Activated CD8-positive, alpha-beta T cell treated with anti-CD3 and anti-CD28 coated beads, Interleukin-2, amount 10 ng/mL, durations not matched to agents 7 days and 5 days (primary cell): ENCODE measurements around the gene GPC5. TPM values are rescaled to one million over a fixed set of nuclear protein-coding genes. Genes with fewer than 3 reads are reported as not detected.
A peak's percentile ranks its signal among the peaks of the same experiment; 100 is the strongest.
"Not testable (repeated sequence)": the region's sequence is repeated elsewhere in the genome, so short reads cannot be mapped to it uniquely, and the experiment has no call there.

Source experiments
- ATAC-seq: fragments of 150-1000 bp; cut with Tn5 transposase; one replicate; pipeline ENCODE4 v1.10.0; 2021; ENCODE audit warnings: moderate library complexity
- CTCF ChIA-PET: fragments of 350-600 bp; sonication (Branson Sonifier 250); formaldehyde crosslinking; loops from one replicate; lab custom pipeline; 2021; ENCODE audit warnings: antibody characterized with exemption; lab: Charles Lee
- POLR2A ChIA-PET: fragments of 350-600 bp; sonication (Branson Sonifier 250); formaldehyde crosslinking; loops from one replicate; lab custom pipeline; 2021; ENCODE audit warnings: antibody characterized with exemption; lab: Charles Lee
- DNase-seq: peaks from one replicate; pipeline ENCODE4 v3.0.0-alpha.2; 2020
- H3K27ac Mint-ChIP-seq: one replicate; pipeline ENCODE4 v1.8.0; 2021; ENCODE audit warnings: mild to moderate bottlenecking, mixed read lengths
- H3K27me3 Mint-ChIP-seq: one replicate; pipeline ENCODE4 v1.8.0; 2021; ENCODE audit warnings: low read depth, mixed read lengths
- H3K36me3 Mint-ChIP-seq: one replicate; pipeline ENCODE4 v1.8.0; 2021; ENCODE audit warnings: low read depth, mixed read lengths
- H3K4me1 Mint-ChIP-seq: one replicate; pipeline ENCODE4 v1.8.0; 2021; ENCODE audit warnings: low read depth, mixed read lengths
- H3K4me3 Mint-ChIP-seq: one replicate; pipeline ENCODE4 v1.8.0; 2021; ENCODE audit warnings: mild to moderate bottlenecking, mixed read lengths
- H3K9me3 Mint-ChIP-seq: one replicate; pipeline ENCODE4 v1.8.0; 2022; ENCODE audit warnings: mixed read lengths; ENCODE audit not compliant: insufficient read depth
- total RNA-seq, 2 experiments: library from RNA; stranded (reverse); gene quantifications; one replicate each; pipeline ENCODE4 v1.2.3, GENCODE V29; 2021

Gene GPC5
- total RNA-seq, 2 experiments from 2014 or later: not detected

DNA sequence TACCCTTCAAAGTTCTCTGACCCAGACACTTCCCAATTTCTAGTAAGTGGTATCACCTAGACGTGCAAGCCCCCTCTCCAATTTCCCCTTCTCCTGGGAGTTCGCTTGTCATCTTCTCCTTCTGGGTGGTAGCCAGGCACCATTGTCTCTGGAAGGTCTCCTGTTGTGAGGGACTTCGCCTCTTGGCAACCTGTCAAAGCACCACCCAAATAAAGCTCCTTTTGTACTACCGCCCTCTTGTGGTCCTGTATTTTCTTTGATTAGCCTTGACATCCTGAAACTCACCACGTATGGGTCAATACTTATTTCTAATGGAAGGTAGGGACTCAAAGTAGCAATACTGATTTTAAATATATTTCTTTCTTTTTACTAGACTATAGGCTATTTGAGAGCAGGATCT, 8.2 kb downstream of the GPC5 start:
- Mint-ChIP-seq H3K9me3 (no peaks in the 10 kb centered on the region), H3K36me3 (no peaks in the 10 kb centered on the region), H3K27me3 (peaks cover 43% of the 10 kb centered on the region), H3K27ac (no peak overlapping the region), H3K4me1 (no peaks in the 10 kb centered on the region), H3K4me3 (no peak overlapping the region)
- CTCF ChIA-PET: interaction anchor here (0.8 to 3.6 kb wide), 11 partner anchors 10 to 94 kb away, joined by 3 to 24 read pairs (median 4); no protein-coding TSS in a partner anchor
- DNase-seq: peak; percentile 60
- peak; percentile 67 for ATAC-seq
- POLR2A ChIA-PET: no interaction called here

DNA sequence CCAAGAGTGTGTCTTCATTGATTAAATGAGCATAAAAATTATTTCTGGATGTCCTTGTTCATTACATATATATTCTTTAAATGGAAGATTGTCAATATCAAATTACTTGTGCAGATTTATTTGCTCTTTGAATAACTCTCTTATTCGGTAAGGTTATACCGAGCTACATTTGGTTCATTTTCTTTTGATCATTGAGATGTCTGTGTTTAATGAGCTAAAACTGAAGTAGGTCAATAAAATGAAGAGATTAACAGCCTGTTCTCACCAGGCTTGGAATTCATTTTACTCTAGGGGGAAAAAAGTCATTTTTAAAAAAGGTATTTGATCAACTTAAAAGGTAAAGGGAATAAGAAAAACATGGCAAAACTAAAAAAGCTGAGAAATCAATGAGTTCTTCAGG, 10.6 kb downstream of the GPC5 start:
- Mint-ChIP-seq H3K4me3 (no peak overlapping the region), H3K36me3 (no peaks in the 10 kb centered on the region), H3K9me3 (no peaks in the 10 kb centered on the region), H3K4me1 (no peaks in the 10 kb centered on the region), H3K27me3 (peaks cover 27% of the 10 kb centered on the region), H3K27ac (no peak overlapping the region)
- POLR2A ChIA-PET: no interaction called here
- no peak for DNase-seq
- no peak for ATAC-seq
- CTCF ChIA-PET: interaction anchor here (0.9 to 3.6 kb wide), 3 partner anchors 34 to 97 kb away, joined by 5 to 24 read pairs (median 5); no protein-coding TSS in a partner anchor

DNA sequence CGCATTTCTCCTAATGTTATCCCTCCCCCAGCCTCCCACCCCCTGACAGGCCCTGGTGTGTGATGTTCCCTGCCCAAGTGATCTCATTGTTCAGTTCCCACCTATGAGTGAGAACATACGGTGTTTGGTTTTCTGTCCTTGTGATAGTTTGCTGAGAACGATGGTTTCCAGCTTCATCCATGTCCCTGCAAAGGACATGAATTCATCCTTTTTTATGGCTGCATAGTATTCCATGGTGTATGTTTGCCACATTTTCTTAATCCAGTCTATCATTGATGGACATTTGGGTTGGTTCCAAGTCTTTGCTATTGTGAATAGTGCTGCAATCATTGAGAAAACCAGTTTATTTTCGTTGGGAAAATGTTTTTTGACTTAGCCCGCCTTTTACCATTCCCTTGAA, 18.2 kb downstream of the GPC5 start:
- POLR2A ChIA-PET, H3K9me3 Mint-ChIP-seq, H3K4me1 Mint-ChIP-seq, DNase-seq, H3K4me3 Mint-ChIP-seq, ATAC-seq, H3K36me3 Mint-ChIP-seq, H3K27ac Mint-ChIP-seq: not testable (repeated sequence)
- CTCF ChIA-PET: interaction anchor here (1.2 kb wide), 1 partner anchor 10 kb away, joined by 3 read pairs; no protein-coding TSS in a partner anchor
- H3K27me3 Mint-ChIP-seq: peaks cover 12% of the 10 kb centered on the region

DNA sequence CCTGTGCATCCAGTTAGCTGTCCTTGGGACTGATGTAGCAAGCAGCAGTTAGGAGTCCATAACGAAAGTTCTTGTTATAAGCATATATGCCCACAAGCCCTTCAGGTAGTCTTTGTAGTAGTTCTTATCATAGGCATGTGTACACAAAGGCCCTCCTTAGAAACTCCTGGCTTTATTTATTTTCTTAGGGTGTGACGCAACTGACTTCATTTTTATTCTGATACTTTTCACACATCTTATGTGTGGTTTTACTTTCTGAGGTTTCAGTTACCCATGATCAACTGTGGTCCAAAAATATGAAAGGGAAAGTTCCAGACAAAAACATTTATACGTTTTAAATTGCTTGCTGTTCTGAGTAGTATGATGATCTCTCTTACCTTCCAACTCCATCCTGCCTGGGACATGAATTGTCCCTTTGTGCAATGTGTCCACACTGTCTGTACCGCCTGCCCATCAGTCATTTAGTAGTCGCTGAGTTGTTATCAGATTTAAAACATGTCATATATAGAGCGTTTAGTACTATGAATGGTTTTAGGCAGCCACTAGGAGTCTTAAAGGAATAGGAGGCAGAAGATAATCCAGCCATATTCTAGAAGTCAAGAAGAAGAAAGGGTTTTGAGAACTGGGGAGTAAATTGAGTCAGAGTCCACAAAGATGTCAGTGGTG, 19.4 kb downstream of the GPC5 start:
- ChIA-PET POLR2A (no interaction called here), CTCF (interaction anchor here (1.2 kb wide), 1 partner anchor 11 kb away, joined by 3 read pairs; no protein-coding TSS in a partner anchor)
- Mint-ChIP-seq H3K4me1 (no peaks in the 10 kb centered on the region), H3K27me3 (peaks cover 9% of the 10 kb centered on the region), H3K27ac (no peak overlapping the region), H3K9me3 (no peaks in the 10 kb centered on the region), H3K36me3 (no peaks in the 10 kb centered on the region), H3K4me3 (no peak overlapping the region)
- DNase-seq: no peak
- no peak for ATAC-seq

DNA sequence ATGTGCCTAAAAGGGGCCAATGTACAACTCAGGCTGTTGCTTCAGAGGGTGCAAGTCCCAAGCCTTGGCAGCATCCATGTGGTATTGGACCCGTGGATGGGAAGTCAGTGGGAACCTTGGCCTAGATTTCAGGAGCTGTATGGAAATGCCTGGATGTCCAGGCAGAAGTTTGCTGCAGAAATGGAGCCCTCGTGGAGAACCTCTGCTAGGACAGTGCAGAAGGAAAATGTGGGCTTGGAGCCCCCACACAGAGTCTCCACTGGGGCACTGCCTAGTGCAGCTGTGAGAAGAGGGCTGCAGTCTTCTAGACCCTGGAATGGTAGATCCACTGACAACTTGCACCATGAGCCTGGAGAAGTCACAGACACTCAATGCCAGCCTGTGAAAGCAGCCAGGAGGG, 28.5 kb downstream of the GPC5 start:
- H3K4me1 Mint-ChIP-seq: no peaks in the 10 kb centered on the region
- no peaks in the 10 kb centered on the region for H3K36me3 Mint-ChIP-seq
- ChIA-PET POLR2A (no interaction called here), CTCF (no interaction called here)
- no peak for ATAC-seq
- no peak overlapping the region for H3K27ac Mint-ChIP-seq
- peaks cover 3% of the 10 kb centered on the region for H3K27me3 Mint-ChIP-seq
- DNase-seq: no peak
- peaks cover 5% of the 10 kb centered on the region for H3K9me3 Mint-ChIP-seq
- no peak overlapping the region for H3K4me3 Mint-ChIP-seq

DNA sequence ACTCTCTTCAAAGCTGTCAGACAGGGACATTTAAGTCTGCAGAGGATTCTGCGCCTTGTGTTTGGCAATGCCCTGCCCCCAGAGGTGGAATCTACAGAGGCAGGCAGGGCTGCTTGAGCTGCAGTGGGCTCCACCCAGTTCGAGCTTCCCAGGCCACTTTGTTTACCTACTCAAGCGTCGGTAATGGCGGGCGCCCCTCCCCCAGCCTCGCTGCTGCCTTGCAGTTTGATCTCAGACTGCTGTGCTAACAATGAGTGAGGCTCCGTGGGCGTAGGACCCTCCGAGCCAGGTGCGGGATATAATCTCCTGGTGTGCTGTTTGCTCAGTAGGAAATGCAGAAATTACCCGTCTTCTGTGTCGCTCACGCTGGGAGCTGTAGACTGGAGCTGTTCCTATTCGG, 40.3 kb downstream of the GPC5 start:
- H3K36me3 Mint-ChIP-seq, H3K27ac Mint-ChIP-seq, DNase-seq, ATAC-seq, H3K4me3 Mint-ChIP-seq, H3K27me3 Mint-ChIP-seq, POLR2A ChIA-PET, CTCF ChIA-PET, H3K9me3 Mint-ChIP-seq, H3K4me1 Mint-ChIP-seq: not testable (repeated sequence)

DNA sequence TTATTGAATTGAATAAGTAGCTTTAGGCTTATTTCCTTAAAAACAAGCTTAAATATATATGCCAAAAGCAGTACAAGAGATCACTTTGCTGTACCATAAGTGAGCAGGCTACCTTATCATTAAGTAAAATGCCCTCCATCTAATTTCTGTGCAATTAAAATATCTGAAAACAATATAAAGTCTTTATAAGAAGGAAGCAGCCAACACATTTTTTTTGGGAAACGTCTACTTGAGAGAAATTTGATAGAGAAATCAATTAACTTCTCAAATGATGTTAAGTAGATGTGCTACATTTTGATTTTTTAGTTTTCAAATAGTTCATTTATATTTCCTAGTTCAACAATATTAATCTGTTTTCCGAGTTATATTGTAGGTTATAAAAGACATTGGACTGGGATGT, 52.5 kb downstream of the GPC5 start:
- ATAC-seq: no peak
- no peaks in the 10 kb centered on the region for H3K36me3 Mint-ChIP-seq
- no peak for DNase-seq
- H3K4me1 Mint-ChIP-seq: no peaks in the 10 kb centered on the region
- POLR2A ChIA-PET: no interaction called here
- no peaks in the 10 kb centered on the region for H3K9me3 Mint-ChIP-seq
- H3K27me3 Mint-ChIP-seq: peaks cover 2% of the 10 kb centered on the region
- no peak overlapping the region for H3K27ac Mint-ChIP-seq
- CTCF ChIA-PET: no interaction called here
- H3K4me3 Mint-ChIP-seq: no peak overlapping the region

DNA sequence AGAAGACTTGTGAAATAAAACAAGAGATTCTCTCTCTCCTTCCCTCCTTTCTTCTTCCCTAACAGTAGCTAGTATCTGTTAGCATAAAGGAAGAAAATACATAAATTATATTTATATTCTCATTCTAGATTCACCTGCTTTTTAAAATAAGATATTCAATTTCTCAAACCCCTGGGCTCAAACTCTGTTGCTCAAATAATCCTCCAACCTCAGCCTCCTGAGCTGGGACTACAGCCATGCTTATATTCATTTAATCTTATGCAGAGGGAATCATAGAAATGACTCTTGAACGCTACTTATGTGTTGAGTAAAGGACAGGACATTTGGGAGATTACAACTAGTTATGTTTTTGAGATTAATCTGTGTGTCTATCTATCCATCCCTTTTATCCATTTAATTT, 56.2 kb downstream of the GPC5 start:
- no peak for DNase-seq
- ATAC-seq: no peak
- Mint-ChIP-seq H3K4me3 (no peak overlapping the region), H3K27ac (no peak overlapping the region), H3K4me1 (no peaks in the 10 kb centered on the region), H3K9me3 (no peaks in the 10 kb centered on the region), H3K27me3 (peaks cover 2% of the 10 kb centered on the region), H3K36me3 (no peaks in the 10 kb centered on the region)
- POLR2A ChIA-PET: no interaction called here
- CTCF ChIA-PET: no interaction called here

DNA sequence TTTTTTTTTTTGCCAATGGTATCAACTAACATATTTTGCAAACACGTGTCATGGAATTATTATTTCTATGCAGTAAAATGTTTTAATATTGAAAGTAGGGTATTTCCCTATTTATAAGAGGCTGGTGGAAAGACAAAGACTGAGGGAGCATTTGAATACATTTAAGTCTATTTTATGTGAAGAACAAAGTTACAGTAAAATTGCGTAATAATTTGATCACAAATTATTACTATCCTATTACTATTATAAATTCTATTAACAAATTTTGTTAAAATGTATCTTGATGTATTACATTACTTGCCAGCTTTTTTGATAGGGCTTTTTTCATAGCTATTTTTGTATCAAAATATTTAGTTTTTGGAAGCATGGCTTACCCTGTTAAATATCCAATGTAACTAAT, 58.4 kb downstream of the GPC5 start:
- no peak overlapping the region for H3K4me3 Mint-ChIP-seq
- ChIA-PET POLR2A (no interaction called here), CTCF (no interaction called here)
- H3K4me1 Mint-ChIP-seq: no peaks in the 10 kb centered on the region
- peaks cover 2% of the 10 kb centered on the region for H3K27me3 Mint-ChIP-seq
- H3K9me3 Mint-ChIP-seq: no peaks in the 10 kb centered on the region
- ATAC-seq (no peak), DNase-seq (no peak)
- H3K27ac Mint-ChIP-seq: no peak overlapping the region
- H3K36me3 Mint-ChIP-seq: no peaks in the 10 kb centered on the region

DNA sequence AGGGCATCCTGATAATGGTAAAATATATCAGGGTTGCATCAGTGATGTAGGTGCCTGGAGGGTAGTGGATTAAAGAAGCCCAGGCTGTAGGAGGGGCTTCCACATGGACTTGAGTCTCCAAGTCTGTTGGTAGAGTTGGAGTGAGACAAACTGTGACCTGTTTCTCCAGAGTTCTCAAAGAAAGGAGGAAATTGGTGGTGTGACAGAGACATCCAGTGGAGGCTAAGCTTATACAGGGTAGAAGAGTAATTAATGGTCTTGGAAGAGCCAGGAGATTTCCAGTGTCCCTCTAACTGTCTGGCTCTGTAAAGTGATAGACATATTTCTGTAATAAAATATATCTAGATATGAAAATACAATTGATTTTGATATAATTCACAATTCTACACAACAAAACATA, 61.1 kb downstream of the GPC5 start:
- peaks cover 2% of the 10 kb centered on the region for H3K27me3 Mint-ChIP-seq
- POLR2A ChIA-PET: no interaction called here
- CTCF ChIA-PET: no interaction called here
- H3K4me1 Mint-ChIP-seq: no peaks in the 10 kb centered on the region
- ATAC-seq: no peak
- H3K27ac Mint-ChIP-seq: no peak overlapping the region
- H3K36me3 Mint-ChIP-seq: no peaks in the 10 kb centered on the region
- H3K9me3 Mint-ChIP-seq: no peaks in the 10 kb centered on the region
- no peak overlapping the region for H3K4me3 Mint-ChIP-seq
- no peak for DNase-seq

DNA sequence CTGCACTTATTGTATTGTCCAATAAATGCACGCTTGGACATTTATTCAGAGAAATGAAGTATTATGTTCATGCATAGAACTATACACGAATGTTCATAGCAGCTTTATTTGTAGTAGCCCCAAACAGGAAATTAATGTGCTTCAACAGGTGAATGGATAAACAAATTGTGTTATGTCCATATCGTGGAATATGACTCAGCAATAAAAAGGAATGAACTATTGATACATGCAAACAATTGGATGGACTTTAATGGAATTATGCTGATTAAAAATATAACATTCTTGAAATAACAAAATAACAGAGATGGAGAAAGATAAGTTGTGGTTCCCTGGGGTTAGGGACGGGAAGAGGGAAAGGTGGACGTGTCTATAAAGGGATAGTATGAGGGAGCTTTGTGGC, 65.9 kb downstream of the GPC5 start:
- DNase-seq (no peak), ATAC-seq (no peak)
- Mint-ChIP-seq H3K4me1 (no peaks in the 10 kb centered on the region), H3K27ac (no peak overlapping the region), H3K36me3 (no peaks in the 10 kb centered on the region), H3K27me3 (peaks cover 2% of the 10 kb centered on the region), H3K4me3 (no peak overlapping the region), H3K9me3 (no peaks in the 10 kb centered on the region)
- POLR2A ChIA-PET: no interaction called here
- CTCF ChIA-PET: no interaction called here

DNA sequence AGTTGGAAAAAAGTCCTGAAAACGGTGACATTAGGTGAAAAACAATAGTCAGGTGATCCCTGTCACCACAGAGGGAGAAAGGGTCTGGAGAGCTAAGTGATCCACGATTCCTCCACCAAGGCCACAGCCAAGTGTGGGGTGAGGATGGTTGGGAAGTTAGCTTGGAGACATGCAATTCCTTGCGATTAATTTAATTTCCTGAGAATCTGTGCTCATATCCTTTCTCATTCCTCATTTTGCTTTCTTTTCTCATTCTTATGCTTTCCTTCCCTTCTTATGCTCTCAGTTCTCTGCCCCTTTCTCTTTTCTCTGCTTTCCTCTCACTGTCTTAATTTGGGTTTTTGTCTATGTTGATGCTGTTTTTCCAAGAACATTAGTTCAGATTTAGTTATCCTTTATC, 68.8 kb downstream of the GPC5 start:
- DNase-seq (no peak), ATAC-seq (no peak)
- Mint-ChIP-seq H3K4me1 (no peaks in the 10 kb centered on the region), H3K36me3 (no peaks in the 10 kb centered on the region), H3K4me3 (no peak overlapping the region), H3K27me3 (peaks cover 2% of the 10 kb centered on the region), H3K9me3 (no peaks in the 10 kb centered on the region), H3K27ac (no peak overlapping the region)
- POLR2A ChIA-PET: no interaction called here
- CTCF ChIA-PET: no interaction called here

DNA sequence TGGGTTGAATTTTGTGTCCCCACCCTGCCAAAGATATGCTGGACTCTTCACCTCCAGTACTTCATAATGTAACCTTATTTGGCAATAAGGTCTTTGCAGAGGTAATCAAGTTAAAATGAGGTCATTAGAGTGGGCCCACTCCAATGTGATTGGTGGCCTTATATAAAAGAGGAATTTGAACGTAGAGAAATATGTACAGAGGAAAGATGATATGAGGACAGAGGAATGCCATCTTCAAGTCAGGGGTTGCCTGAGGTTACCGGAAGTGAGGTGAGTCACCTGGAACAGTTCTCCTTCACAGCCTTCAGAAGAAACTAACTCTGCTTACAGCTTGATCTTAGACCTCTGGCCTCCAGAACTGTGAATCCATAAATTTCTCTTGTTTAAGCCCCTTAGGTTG, 69.9 kb downstream of the GPC5 start:
- POLR2A ChIA-PET: no interaction called here
- DNase-seq (no peak), ATAC-seq (no peak)
- no peak overlapping the region for H3K4me3 Mint-ChIP-seq
- CTCF ChIA-PET: no interaction called here
- peaks cover 2% of the 10 kb centered on the region for H3K27me3 Mint-ChIP-seq
- no peaks in the 10 kb centered on the region for H3K36me3 Mint-ChIP-seq
- H3K9me3 Mint-ChIP-seq: no peaks in the 10 kb centered on the region
- H3K4me1 Mint-ChIP-seq: no peaks in the 10 kb centered on the region
- no peak overlapping the region for H3K27ac Mint-ChIP-seq
